Measurements from ENCODE around the gene WNT7B.

The WNT7B gene

DNA sequence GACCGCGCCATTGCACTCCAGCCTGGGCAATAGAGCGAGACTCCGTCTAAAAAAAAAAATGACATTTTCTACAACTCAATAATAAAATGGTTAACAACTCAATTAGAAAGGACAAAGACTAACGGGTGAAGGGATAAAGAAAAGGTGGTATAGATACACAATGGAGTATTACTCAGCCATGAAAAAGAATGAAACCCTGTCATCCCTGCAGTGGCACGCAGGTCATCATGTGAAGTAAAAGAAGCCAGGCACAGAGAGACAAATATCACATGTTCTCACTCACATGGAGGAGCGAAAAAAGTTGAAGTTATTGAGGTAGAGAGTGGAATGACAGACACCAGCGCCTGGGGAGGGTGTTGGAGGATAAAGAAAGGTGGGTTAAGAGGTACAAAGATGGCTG lies 39.0 kb downstream of the WNT7B start:
- no peak overlapping the region for H3K4ac ChIP-seq (ENCODE audit: low read depth, low read length)
- H2BK5ac ChIP-seq (ENCODE audit: low read length) = no peak overlapping the region
- no peak overlapping the region for H3K27ac ChIP-seq (ENCODE audit: low read depth, low read length)
- no peaks in the 10 kb centered on the region for H3K79me1 ChIP-seq (ENCODE audit: low read length)
- no peak overlapping the region for H3K9ac ChIP-seq (ENCODE audit: low read length)
- no peaks in the 10 kb centered on the region for H3K36me3 ChIP-seq (ENCODE audit: control insufficient read depth, insufficient read depth, low read length)
- H3K79me2 ChIP-seq (ENCODE audit: control insufficient read depth, insufficient read depth, low read length) = no peaks in the 10 kb centered on the region
- H3K18ac ChIP-seq (ENCODE audit: low read length) = no peak overlapping the region
- H3K23ac ChIP-seq (ENCODE audit: low read length) = no peak overlapping the region
- H3K56ac ChIP-seq (ENCODE audit: low read length) = no peak overlapping the region
- no CpG with 5 or more reads among the region's 8 CpGs for whole genome bisulfite sequencing (ENCODE audit: extremely low coverage, insufficient coverage, low lambda C conversion rate)
- no peak overlapping the region for H4K5ac ChIP-seq (ENCODE audit: low read length)
- H4K8ac ChIP-seq (ENCODE audit: low read depth, low read length) = no peak overlapping the region
- H3K27me3 ChIP-seq (ENCODE audit: insufficient read depth, low read length, poor library complexity) = no peaks in the 10 kb centered on the region
- H3K4me3 ChIP-seq (ENCODE audit: low read length) = no peak overlapping the region
- no peak for DNase-seq
- no peak overlapping the region for H3K4me2 ChIP-seq (ENCODE audit: low read length)
- H2AK5ac ChIP-seq (ENCODE audit: low read length) = no peak overlapping the region
- H2BK15ac ChIP-seq (replicated peaks; ENCODE audit: low read depth) = no peak overlapping the region
- no peaks in the 10 kb centered on the region for H3K4me1 ChIP-seq (ENCODE audit: control insufficient read depth, low read depth, low read length)
- no peak overlapping the region for H2BK120ac ChIP-seq (ENCODE audit: low read depth, low read length)

- Histone ChIP-seq H4K8ac (ENCODE audit: low read depth, low read length) (no peak overlapping the region), H2AK5ac (ENCODE audit: low read length) (no peak overlapping the region), H3K4me2 (ENCODE audit: low read length) (no peak overlapping the region), H3K27ac (ENCODE audit: low read depth, low read length) (no peak overlapping the region), H3K27me3 (ENCODE audit: insufficient read depth, low read length, poor library complexity) (no peaks in the 10 kb centered on the region), H4K5ac (ENCODE audit: low read length) (no peak overlapping the region), H3K9ac (ENCODE audit: low read length) (no peak overlapping the region), H3K56ac (ENCODE audit: low read length) (no peak overlapping the region), H2BK15ac (replicated peaks; ENCODE audit: low read depth) (no peak overlapping the region), H3K79me1 (ENCODE audit: low read length) (no peaks in the 10 kb centered on the region), H3K23ac (ENCODE audit: low read length) (no peak overlapping the region), H2BK5ac (ENCODE audit: low read length) (no peak overlapping the region), H3K4ac (ENCODE audit: low read depth, low read length) (no peak overlapping the region), H3K4me1 (ENCODE audit: control insufficient read depth, low read depth, low read length) (no peaks in the 10 kb centered on the region), H3K18ac (ENCODE audit: low read length) (no peak overlapping the region), H2BK120ac (ENCODE audit: low read depth, low read length) (no peak overlapping the region), H3K4me3 (ENCODE audit: low read length) (no peak overlapping the region), H3K79me2 (ENCODE audit: control insufficient read depth, insufficient read depth, low read length) (no peaks in the 10 kb centered on the region), H3K36me3 (ENCODE audit: control insufficient read depth, insufficient read depth, low read length) (no peaks in the 10 kb centered on the region)
- no peak for DNase-seq
- no CpG with 5 or more reads among the region's 6 CpGs for whole genome bisulfite sequencing (ENCODE audit: extremely low coverage, insufficient coverage, low lambda C conversion rate)
Observed at GRCh38 chr22:45935573-45935972, 41.4 kb downstream of the WNT7B start.

GRCh38 chr22:45934659-45935341 lies 42.2 kb downstream of the WNT7B start:
- Histone ChIP-seq H3K36me3 (ENCODE audit: control insufficient read depth, insufficient read depth, low read length) (no peaks in the 10 kb centered on the region), H2AK5ac (ENCODE audit: low read length) (no peak overlapping the region), H2BK120ac (ENCODE audit: low read depth, low read length) (no peak overlapping the region), H3K4me3 (ENCODE audit: low read length) (no peak overlapping the region), H3K56ac (ENCODE audit: low read length) (no peak overlapping the region), H3K4me1 (ENCODE audit: control insufficient read depth, low read depth, low read length) (no peaks in the 10 kb centered on the region), H3K4me2 (ENCODE audit: low read length) (no peak overlapping the region), H3K9ac (ENCODE audit: low read length) (no peak overlapping the region), H4K8ac (ENCODE audit: low read depth, low read length) (no peak overlapping the region), H3K27me3 (ENCODE audit: insufficient read depth, low read length, poor library complexity) (no peaks in the 10 kb centered on the region), H3K27ac (ENCODE audit: low read depth, low read length) (no peak overlapping the region), H3K79me2 (ENCODE audit: control insufficient read depth, insufficient read depth, low read length) (no peaks in the 10 kb centered on the region), H3K79me1 (ENCODE audit: low read length) (no peaks in the 10 kb centered on the region), H3K23ac (ENCODE audit: low read length) (no peak overlapping the region), H4K5ac (ENCODE audit: low read length) (no peak overlapping the region), H3K4ac (ENCODE audit: low read depth, low read length) (no peak overlapping the region), H2BK5ac (ENCODE audit: low read length) (no peak overlapping the region), H2BK15ac (replicated peaks; ENCODE audit: low read depth) (no peak overlapping the region), H3K18ac (ENCODE audit: low read length) (no peak overlapping the region)
- WGBS (ENCODE audit: extremely low coverage, insufficient coverage, low lambda C conversion rate) = no CpG with 5 or more reads among the region's 27 CpGs
- DNase-seq = no peak

DNA sequence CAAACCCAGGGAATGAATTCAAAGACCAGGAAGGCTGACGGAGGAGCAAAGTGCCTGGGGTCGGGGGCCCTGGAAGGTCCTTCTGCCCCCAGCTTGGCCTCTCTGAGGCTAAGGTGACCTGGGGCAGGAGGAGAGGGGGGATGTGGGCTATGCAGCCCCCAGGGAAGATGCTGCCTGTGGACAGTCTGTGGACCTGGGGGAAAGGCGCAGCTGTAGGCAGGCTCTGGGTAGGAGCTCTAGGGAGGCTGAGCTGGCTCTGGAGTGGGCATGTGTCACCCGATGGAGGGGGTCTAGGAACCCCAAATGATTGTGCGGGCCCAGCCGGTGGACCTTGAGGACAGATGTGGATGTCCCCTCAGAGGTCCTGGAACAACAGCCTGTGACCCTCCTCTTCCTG lies 42.8 kb downstream of the WNT7B start:
- Histone ChIP-seq H3K23ac (ENCODE audit: low read length) (no peak overlapping the region), H2BK120ac (ENCODE audit: low read depth, low read length) (no peak overlapping the region), H3K56ac (ENCODE audit: low read length) (no peak overlapping the region), H4K8ac (ENCODE audit: low read depth, low read length) (no peak overlapping the region), H3K79me2 (ENCODE audit: control insufficient read depth, insufficient read depth, low read length) (no peaks in the 10 kb centered on the region), H3K27me3 (ENCODE audit: insufficient read depth, low read length, poor library complexity) (no peaks in the 10 kb centered on the region), H3K36me3 (ENCODE audit: control insufficient read depth, insufficient read depth, low read length) (no peaks in the 10 kb centered on the region), H3K18ac (ENCODE audit: low read length) (no peak overlapping the region), H3K4me1 (ENCODE audit: control insufficient read depth, low read depth, low read length) (no peaks in the 10 kb centered on the region), H3K4ac (ENCODE audit: low read depth, low read length) (no peak overlapping the region), H3K27ac (ENCODE audit: low read depth, low read length) (no peak overlapping the region), H2AK5ac (ENCODE audit: low read length) (no peak overlapping the region), H4K5ac (ENCODE audit: low read length) (no peak overlapping the region), H2BK15ac (replicated peaks; ENCODE audit: low read depth) (no peak overlapping the region), H3K9ac (ENCODE audit: low read length) (no peak overlapping the region), H3K4me3 (ENCODE audit: low read length) (no peak overlapping the region), H2BK5ac (ENCODE audit: low read length) (no peak overlapping the region), H3K4me2 (ENCODE audit: low read length) (no peak overlapping the region), H3K79me1 (ENCODE audit: low read length) (no peaks in the 10 kb centered on the region)
- no peak for DNase-seq
- WGBS (ENCODE audit: extremely low coverage, insufficient coverage, low lambda C conversion rate) = no CpG with 5 or more reads among the region's 6 CpGs

DNA sequence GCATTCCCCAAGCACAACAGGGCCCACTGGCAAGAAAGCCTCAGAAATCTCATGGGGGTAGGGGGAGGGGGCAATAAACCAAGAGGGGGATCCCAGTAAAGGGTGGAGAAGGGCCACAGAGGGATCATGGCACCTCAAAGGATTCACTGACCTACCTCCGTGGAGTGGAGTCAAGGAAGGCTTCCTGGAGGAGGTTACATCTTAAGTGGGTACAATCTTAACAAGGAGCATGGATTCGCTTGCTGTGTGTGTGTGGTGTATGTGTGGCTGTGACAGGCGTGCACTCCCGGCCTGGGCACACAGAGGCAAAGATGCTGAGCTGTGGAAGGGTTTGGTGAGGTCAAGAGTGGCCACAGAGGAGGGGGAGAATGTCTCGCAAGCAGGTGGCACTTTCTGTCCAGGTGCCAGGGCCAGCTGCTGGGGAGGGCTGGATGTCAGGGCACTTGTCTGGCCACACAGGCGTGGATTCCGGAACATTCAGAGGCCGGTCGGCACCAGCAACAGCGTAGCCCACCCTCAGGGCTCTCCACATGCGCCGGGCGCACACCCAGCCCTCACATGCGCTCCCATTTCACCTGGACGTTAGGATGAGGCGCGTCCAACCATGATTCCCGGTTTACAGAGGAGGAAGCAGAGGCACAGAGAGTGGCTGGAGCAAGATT lies 43.3 kb downstream of the WNT7B start:
- no peak overlapping the region for H3K18ac ChIP-seq (ENCODE audit: low read length)
- no peak overlapping the region for H2BK15ac ChIP-seq (replicated peaks; ENCODE audit: low read depth)
- H3K56ac ChIP-seq (ENCODE audit: low read length) = no peak overlapping the region
- no peak overlapping the region for H3K23ac ChIP-seq (ENCODE audit: low read length)
- no peak overlapping the region for H2AK5ac ChIP-seq (ENCODE audit: low read length)
- DNase-seq = no peak
- no peaks in the 10 kb centered on the region for H3K79me1 ChIP-seq (ENCODE audit: low read length)
- no peak overlapping the region for H2BK5ac ChIP-seq (ENCODE audit: low read length)
- H3K27ac ChIP-seq (ENCODE audit: low read depth, low read length) = no peak overlapping the region
- H3K79me2 ChIP-seq (ENCODE audit: control insufficient read depth, insufficient read depth, low read length) = no peaks in the 10 kb centered on the region
- no peaks in the 10 kb centered on the region for H3K4me1 ChIP-seq (ENCODE audit: control insufficient read depth, low read depth, low read length)
- H3K4me3 ChIP-seq (ENCODE audit: low read length) = no peak overlapping the region
- H2BK120ac ChIP-seq (ENCODE audit: low read depth, low read length) = no peak overlapping the region
- no peaks in the 10 kb centered on the region for H3K36me3 ChIP-seq (ENCODE audit: control insufficient read depth, insufficient read depth, low read length)
- H4K5ac ChIP-seq (ENCODE audit: low read length) = no peak overlapping the region
- no peak overlapping the region for H3K9ac ChIP-seq (ENCODE audit: low read length)
- WGBS (ENCODE audit: extremely low coverage, insufficient coverage, low lambda C conversion rate) = no CpG with 5 or more reads among the region's 18 CpGs
- no peak overlapping the region for H3K4me2 ChIP-seq (ENCODE audit: low read length)
- H4K8ac ChIP-seq (ENCODE audit: low read depth, low read length) = no peak overlapping the region
- H3K4ac ChIP-seq (ENCODE audit: low read depth, low read length) = no peak overlapping the region
- H3K27me3 ChIP-seq (ENCODE audit: insufficient read depth, low read length, poor library complexity) = no peaks in the 10 kb centered on the region

DNA sequence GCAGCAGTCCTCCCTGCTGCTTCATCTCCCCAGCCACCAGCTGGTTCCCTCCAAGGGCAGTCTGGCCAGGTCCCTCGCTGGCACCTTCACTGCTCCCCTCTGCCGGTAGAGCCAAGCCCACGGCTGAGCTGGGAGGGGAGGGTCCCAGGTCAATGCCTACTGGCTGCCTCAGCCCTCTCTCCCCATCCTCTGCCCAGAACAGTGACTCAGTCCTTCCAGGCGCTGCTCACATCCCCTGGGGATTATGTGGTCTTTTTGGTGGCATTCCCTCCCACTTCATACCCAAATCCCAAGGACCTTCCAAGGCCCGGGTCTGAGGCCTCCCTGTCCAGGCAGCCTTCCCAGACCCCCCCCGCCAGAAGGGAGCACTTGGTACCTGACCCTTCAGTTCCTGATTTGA lies 44.9 kb downstream of the WNT7B start:
- Histone ChIP-seq H3K79me1 (ENCODE audit: low read length) (no peaks in the 10 kb centered on the region), H3K79me2 (ENCODE audit: control insufficient read depth, insufficient read depth, low read length) (no peaks in the 10 kb centered on the region), H2AK5ac (ENCODE audit: low read length) (no peak overlapping the region), H3K36me3 (ENCODE audit: control insufficient read depth, insufficient read depth, low read length) (no peaks in the 10 kb centered on the region), H3K4me2 (ENCODE audit: low read length) (no peak overlapping the region), H2BK15ac (replicated peaks; ENCODE audit: low read depth) (no peak overlapping the region), H3K9ac (ENCODE audit: low read length) (no peak overlapping the region), H3K4me1 (ENCODE audit: control insufficient read depth, low read depth, low read length) (no peaks in the 10 kb centered on the region), H3K27ac (ENCODE audit: low read depth, low read length) (no peak overlapping the region), H3K18ac (ENCODE audit: low read length) (no peak overlapping the region), H3K4ac (ENCODE audit: low read depth, low read length) (no peak overlapping the region), H3K56ac (ENCODE audit: low read length) (no peak overlapping the region), H3K23ac (ENCODE audit: low read length) (no peak overlapping the region), H4K8ac (ENCODE audit: low read depth, low read length) (no peak overlapping the region), H2BK5ac (ENCODE audit: low read length) (no peak overlapping the region), H2BK120ac (ENCODE audit: low read depth, low read length) (no peak overlapping the region), H3K27me3 (ENCODE audit: insufficient read depth, low read length, poor library complexity) (no peaks in the 10 kb centered on the region), H4K5ac (ENCODE audit: low read length) (no peak overlapping the region), H3K4me3 (ENCODE audit: low read length) (no peak overlapping the region)
- WGBS (ENCODE audit: extremely low coverage, insufficient coverage, low lambda C conversion rate) = no CpG with 5 or more reads among the region's 6 CpGs
- DNase-seq = no peak
